ENCODE results near the gene ELOVL7.
"Not testable (repeated sequence)": the region's sequence is repeated elsewhere in the genome, so short reads cannot be mapped to it uniquely, and the experiment has no call there.

ELOVL7 gene

GRCh38 chr5:60826653-60827052 lies 17.4 kb downstream of the ELOVL7 start:
- no peak for TF ChIP-seq CTCF (IDR thresholded peaks at IDR 0.05; ENCODE audit: control insufficient read depth, insufficient read depth, low read depth, low read length, missing control alignments)
- H3K4me3 ChIP-seq (ENCODE audit: control insufficient read depth, low read depth, low read length) = no peak overlapping the region
- no peak for DNase-seq (ENCODE audit: low read depth)

GRCh38 chr5:60823574-60823973 lies 20.5 kb downstream of the ELOVL7 start:
- no peak for TF ChIP-seq CTCF (IDR thresholded peaks at IDR 0.05; ENCODE audit: control insufficient read depth, insufficient read depth, low read depth, low read length, missing control alignments)
- no peak overlapping the region for H3K4me3 ChIP-seq (ENCODE audit: control insufficient read depth, low read depth, low read length)
- DNase-seq (ENCODE audit: low read depth) = no peak

- DNase-seq (ENCODE audit: low read depth) = no peak
- no peak for TF ChIP-seq CTCF (IDR thresholded peaks at IDR 0.05; ENCODE audit: control insufficient read depth, insufficient read depth, low read depth, low read length, missing control alignments)
- no peak overlapping the region for H3K4me3 ChIP-seq (ENCODE audit: control insufficient read depth, low read depth, low read length)
Measured at GRCh38 chr5:60822285-60822556, 21.8 kb downstream of the ELOVL7 start.

GRCh38 chr5:60821488-60822284 lies 22.4 kb downstream of the ELOVL7 start:
- no peak for DNase-seq (ENCODE audit: low read depth)
- no peak overlapping the region for H3K4me3 ChIP-seq (ENCODE audit: control insufficient read depth, low read depth, low read length)
- no peak for TF ChIP-seq CTCF (IDR thresholded peaks at IDR 0.05; ENCODE audit: control insufficient read depth, insufficient read depth, low read depth, low read length, missing control alignments)

- no peak for TF ChIP-seq CTCF (IDR thresholded peaks at IDR 0.05; ENCODE audit: control insufficient read depth, insufficient read depth, low read depth, low read length, missing control alignments)
- DNase-seq (ENCODE audit: low read depth) = no peak
- H3K4me3 ChIP-seq (ENCODE audit: control insufficient read depth, low read depth, low read length) = no peak overlapping the region
Measured at GRCh38 chr5:60820593-60821487, 23.2 kb downstream of the ELOVL7 start.

- not testable (repeated sequence) for H3K4me3 ChIP-seq (ENCODE audit: control insufficient read depth, low read depth, low read length); DNase-seq (ENCODE audit: low read depth)
Measured at GRCh38 chr5:60816138-60816537, 27.9 kb downstream of the ELOVL7 start.

- DNase-seq (ENCODE audit: low read depth) = no peak
- no peak for TF ChIP-seq CTCF (IDR thresholded peaks at IDR 0.05; ENCODE audit: control insufficient read depth, insufficient read depth, low read depth, low read length, missing control alignments)
- H3K4me3 ChIP-seq (ENCODE audit: control insufficient read depth, low read depth, low read length) = no peak overlapping the region
Measured at GRCh38 chr5:60814498-60814897, 29.6 kb downstream of the ELOVL7 start.
